Bronchial epithelial cell (primary cell): ENCODE results near the gene ZFYVE1. TPM values are rescaled to one million over a fixed set of nuclear protein-coding genes. Genes with fewer than 3 reads are reported as not detected.
"Not testable (repeated sequence)": the region's sequence is repeated elsewhere in the genome, so short reads cannot be mapped to it uniquely, and the experiment has no call there.

ENCODE experiments used
- DNase-seq: peaks from one replicate; pipeline ENCODE4 v3.0.0-alpha.2; 2010; ENCODE audit warnings: low read depth
- FAIRE-seq: peaks from 2 replicates; lab custom pipeline; 2011; peaks lifted over from hg19 to GRCh38; lab: Jason Lieb, UNC
- H3K27me3 ChIP-seq: 2 replicates; pipeline ENCODE4 v1.5.1; 2011; ENCODE audit warnings: low read length; ENCODE audit not compliant: control insufficient read depth, insufficient read depth
- H3K36me3 ChIP-seq: 2 replicates; pipeline ENCODE4 v1.5.1; 2011; ENCODE audit warnings: low read length; ENCODE audit not compliant: control insufficient read depth, insufficient read depth
- H3K4me3 ChIP-seq: 2 replicates; pipeline ENCODE4 v1.5.1; 2011; ENCODE audit warnings: mild to moderate bottlenecking, low read depth, low read length, control low read depth
- CTCF ChIP-seq: IDR thresholded peaks from 2 replicates; pipeline ENCODE4 v1.5.1; 2011; ENCODE audit warnings: mild to moderate bottlenecking, moderate library complexity, low read length, control low read depth, inconsistent platforms; ENCODE audit not compliant: insufficient read depth, severe bottlenecking
- total RNA-seq: library from RNA; depleted of rRNA; stranded (reverse); fragments of >200 nt; gene quantifications from 2 replicates; pipeline ENCODE4 v1.2.1, GENCODE V29; 2014

ZFYVE1 gene
- total RNA-seq, 1 donor from 2014 or later: 11.3 TPM

- no peak for FAIRE-seq
- H3K27me3 ChIP-seq: no peaks in the 10 kb centered on the region
- DNase-seq: no peak
- TF ChIP-seq CTCF: no peak
- no peak overlapping the region for H3K4me3 ChIP-seq
- H3K36me3 ChIP-seq: peaks cover 21% of the 10 kb centered on the region
These were observed 56.8 kb downstream of the ZFYVE1 start for GRCh38 chr14:72970058-72970630.

DNA sequence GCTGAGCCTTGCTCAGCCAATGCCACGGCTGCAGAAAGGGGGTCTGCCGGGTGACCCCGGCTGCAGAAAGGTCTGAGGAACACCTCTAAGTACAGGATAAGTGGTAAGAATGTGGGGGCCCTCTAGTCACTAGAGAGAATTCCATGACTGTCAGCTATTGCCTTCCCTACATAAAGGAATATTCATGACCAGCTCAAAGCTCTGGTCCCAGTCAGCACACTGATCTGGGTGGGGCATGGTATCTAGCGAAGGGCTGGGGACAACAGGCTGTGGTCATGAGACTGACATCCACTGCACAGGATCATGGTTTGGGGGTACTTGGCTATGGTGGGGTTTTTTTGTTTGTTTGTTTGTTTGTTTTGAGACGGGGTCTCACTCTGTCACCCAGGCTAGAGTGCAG lies 58.6 kb downstream of the ZFYVE1 start:
- FAIRE-seq: no peak
- DNase-seq: no peak
- H3K4me3 ChIP-seq: no peak overlapping the region
- TF ChIP-seq CTCF: no peak
- peaks cover 12% of the 10 kb centered on the region for H3K36me3 ChIP-seq
- H3K27me3 ChIP-seq: no peaks in the 10 kb centered on the region

GRCh38 chr14:72966038-72966437 lies 60.9 kb downstream of the ZFYVE1 start:
- H3K36me3 ChIP-seq: peaks cover 8% of the 10 kb centered on the region
- TF ChIP-seq CTCF: no peak
- FAIRE-seq: no peak
- no peak for DNase-seq
- H3K4me3 ChIP-seq: no peak overlapping the region
- no peaks in the 10 kb centered on the region for H3K27me3 ChIP-seq

DNA sequence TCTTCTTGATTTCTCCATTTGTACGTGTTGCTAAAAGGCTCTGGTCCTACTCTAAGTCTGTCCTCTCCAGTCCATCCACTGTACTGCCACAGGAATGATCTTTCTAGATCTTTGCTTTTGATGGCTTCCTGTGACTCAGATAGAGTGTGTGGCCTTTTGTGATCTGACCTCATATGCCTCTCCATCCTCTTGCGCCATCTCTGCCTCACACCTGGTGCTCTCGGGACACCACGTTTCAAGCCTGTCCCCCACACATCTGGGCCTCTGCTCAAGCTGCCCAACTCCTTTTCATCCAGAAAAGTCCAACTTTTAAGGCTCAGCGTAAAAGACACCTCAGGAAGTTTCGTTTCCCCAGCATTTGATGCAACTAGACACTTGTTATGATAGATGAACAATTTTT lies 61.7 kb downstream of the ZFYVE1 start:
- H3K36me3 ChIP-seq: peaks cover 4% of the 10 kb centered on the region
- H3K27me3 ChIP-seq: no peaks in the 10 kb centered on the region
- peak; percentile 56 for DNase-seq
- H3K4me3 ChIP-seq: no peak overlapping the region
- peak; percentile 91 for FAIRE-seq
- TF ChIP-seq CTCF: no peak

DNA sequence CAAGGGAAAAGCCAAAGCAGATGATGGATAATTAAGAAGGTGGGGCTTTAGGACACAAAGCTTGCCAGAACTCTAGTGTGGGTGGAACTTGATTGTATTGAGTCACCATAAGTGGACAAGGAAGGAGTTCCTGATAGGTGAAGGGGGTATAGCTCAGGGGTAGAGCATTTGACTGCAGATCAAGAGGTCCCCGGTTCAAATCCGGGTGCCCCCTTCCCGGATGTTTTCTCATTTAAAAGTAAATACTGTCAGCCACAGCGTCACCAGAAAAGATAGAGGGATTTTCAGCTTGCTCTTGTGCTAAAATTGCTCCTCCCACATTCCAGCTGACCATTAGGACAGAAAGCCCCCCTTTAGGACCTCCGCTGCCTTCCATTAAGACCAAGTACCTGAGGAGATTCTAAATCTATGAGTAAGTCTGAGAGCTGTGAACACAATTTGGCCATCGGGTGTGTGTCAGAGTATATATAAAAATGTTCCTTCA lies 64.0 kb downstream of the ZFYVE1 start:
- H3K27me3 ChIP-seq: no peaks in the 10 kb centered on the region
- peaks cover 2% of the 10 kb centered on the region for H3K36me3 ChIP-seq
- no peak overlapping the region for H3K4me3 ChIP-seq
- peak; percentile 87 for DNase-seq
- no peak for TF ChIP-seq CTCF
- no peak for FAIRE-seq

DNA sequence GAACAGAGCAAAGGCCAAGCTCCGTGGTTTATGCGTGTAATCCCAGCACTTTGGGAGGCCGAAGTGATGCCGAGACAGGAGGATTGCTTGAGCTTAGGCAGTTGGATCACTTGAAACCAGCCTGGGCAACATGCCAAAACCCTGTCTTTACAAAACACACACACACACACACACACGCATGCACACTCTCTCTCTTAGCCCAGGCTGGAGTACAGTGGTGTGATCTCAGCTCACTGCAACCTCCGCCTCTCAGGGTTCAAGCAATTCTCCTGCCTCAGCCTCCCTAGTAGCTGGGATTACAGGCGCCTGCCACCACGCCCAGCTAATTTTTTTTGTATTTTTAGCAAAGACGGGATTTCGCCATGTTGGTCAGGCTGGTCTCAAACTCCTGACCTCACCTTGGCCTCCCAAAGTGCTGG lies 64.6 kb downstream of the ZFYVE1 start:
- H3K4me3 ChIP-seq, FAIRE-seq, H3K36me3 ChIP-seq, H3K27me3 ChIP-seq: not testable (repeated sequence)
- DNase-seq: peak; percentile 41
